CD4-positive, alpha-beta T cell treated with Interleukin-6 for 4 hours (primary cell): ENCODE results near the gene SIRT6.
"Not testable (repeated sequence)": the region's sequence is repeated elsewhere in the genome, so short reads cannot be mapped to it uniquely, and the experiment has no call there.

Experiments used
- DNase-seq: peaks from one replicate; pipeline ENCODE4 v3.0.0-alpha.2; 2020; ENCODE audit warnings: mixed read lengths

Gene SIRT6

GRCh38 chr19:4173479-4174212 is 8.7 kb downstream of the SIRT6 start:
- DNase-seq = no peak

GRCh38 chr19:4172861-4173473 is 9.4 kb downstream of the SIRT6 start:
- DNase-seq = peak; percentile 70

DNA sequence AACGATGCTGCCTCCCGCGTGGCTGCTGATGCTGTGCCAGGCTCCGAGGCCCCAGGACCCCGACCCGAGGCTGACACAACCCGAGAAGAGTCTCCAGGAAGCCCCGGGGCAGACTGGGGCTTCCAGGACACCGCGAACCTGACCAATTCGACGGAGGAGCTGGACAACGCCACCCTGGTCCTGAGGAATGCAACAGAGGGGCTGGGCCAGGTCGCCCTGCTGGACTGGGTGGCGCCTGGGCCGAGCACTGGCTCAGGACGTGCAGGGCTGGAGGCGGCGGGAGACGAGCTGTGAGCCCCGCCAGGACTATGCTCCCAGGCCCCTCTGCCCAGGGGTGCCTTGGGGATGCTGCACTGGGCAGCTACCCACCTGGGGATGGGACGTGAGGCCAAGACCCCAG is 10.7 kb downstream of the SIRT6 start:
- no peak for DNase-seq

DNA sequence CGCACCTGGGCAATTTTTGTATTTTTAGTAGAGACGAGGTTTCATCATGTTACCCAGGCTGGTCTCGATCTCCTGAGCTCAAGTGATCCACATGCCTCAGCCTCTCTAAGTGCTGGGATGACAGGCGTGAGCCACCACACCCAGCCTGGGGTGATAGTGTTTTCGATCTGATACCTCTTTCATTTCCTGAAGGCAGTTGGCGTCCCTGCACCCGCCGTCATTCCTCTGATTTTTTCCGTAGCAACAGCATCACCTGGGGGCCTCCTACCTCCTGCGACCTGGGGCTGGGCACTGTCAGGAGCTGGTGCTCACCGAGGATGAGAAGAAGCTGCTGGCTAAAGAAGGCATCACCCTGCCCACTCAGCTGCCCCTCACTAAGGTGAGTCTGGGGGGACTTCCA is 18.1 kb downstream of the SIRT6 start:
- no peak for DNase-seq

DNA sequence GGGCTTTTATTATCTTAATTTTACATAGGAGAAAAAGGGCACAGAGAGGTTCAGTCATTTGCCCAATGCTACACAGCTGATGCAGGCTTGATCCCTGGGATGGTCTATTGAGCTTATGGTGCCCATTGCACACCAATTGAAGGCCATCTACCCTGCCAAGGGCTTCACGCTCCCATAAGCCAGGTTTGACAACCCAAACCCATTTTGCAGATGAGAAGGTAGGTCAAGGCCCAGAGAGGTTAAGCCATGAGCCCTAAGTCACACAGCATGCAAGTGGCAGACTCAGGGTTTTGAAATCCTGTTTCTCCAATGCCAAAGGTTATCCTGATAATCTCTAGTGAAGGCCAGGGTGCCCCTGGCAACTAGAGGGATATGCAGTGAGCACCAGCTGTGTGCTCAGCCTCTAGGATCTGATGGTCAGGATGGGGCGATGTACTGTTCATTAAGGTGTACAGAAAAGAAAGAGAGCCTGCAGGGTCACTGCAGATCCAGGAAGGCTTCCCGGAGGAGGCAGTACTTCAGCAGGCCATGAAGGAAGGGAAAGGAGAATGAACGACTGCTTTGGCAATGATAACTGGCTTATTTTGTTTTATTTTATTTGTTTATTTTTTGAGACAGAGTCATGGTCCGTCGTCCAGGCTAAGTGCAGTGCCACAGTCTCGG is 20.8 kb downstream of the SIRT6 start:
- DNase-seq = no peak

- DNase-seq = not testable (repeated sequence)
These were observed 24.4 kb downstream of the SIRT6 start for GRCh38 chr19:4157971-4158370.

DNA sequence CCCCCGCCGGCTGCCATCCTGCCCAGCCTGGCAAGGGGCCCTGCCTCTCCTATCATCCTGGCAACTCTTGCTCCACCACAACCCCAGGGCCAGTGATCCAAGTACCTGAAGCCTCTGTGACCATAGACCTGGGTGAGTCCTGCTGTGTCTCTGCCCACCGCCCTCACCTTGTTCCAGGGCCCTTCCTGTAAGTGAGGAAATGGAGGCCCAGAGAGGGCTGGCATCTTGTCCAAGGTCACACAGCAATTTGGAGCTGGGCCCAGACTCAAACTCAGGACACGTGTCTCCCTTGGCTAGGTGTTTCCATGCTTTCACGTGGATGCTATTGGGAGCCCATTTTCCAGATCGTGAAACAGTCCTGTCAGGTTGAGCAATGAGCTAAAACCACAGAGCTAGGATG is 25.2 kb downstream of the SIRT6 start:
- no peak for DNase-seq

DNA sequence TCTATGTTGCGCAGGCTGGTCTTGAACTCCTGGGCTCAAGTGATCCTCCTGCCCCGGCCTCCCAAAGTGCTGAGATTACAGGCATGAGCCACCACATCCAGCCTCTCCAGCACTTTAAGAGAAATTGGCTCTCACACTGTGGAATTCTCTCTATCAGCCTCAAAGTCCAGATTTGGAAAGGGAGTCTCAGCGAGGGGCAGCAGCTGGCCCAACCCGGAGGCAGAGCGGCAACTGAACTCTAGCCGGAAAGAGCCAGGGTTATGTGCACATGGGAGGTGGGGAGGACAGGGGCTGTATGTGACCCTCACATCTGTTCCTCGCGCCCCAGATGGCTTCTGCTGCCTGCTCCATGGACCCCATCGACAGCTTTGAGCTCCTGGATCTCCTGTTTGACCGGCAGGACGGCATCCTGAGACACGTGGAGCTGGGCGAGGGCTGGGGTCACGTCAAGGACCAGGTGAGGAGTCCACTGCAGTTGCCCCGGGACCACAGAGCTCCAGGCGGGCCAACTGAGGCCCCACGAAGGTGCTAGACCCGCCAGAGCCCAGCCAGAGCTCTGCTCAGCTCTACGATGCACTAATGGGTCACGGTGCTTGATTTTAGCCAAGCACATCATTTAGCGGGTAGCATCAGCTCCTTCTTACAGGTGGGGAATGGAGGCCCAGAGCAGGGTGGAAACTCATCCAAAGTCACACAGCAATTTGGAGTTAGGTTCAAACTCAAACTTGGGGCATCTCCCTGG is 27.6 kb downstream of the SIRT6 start:
- no peak for DNase-seq

DNA sequence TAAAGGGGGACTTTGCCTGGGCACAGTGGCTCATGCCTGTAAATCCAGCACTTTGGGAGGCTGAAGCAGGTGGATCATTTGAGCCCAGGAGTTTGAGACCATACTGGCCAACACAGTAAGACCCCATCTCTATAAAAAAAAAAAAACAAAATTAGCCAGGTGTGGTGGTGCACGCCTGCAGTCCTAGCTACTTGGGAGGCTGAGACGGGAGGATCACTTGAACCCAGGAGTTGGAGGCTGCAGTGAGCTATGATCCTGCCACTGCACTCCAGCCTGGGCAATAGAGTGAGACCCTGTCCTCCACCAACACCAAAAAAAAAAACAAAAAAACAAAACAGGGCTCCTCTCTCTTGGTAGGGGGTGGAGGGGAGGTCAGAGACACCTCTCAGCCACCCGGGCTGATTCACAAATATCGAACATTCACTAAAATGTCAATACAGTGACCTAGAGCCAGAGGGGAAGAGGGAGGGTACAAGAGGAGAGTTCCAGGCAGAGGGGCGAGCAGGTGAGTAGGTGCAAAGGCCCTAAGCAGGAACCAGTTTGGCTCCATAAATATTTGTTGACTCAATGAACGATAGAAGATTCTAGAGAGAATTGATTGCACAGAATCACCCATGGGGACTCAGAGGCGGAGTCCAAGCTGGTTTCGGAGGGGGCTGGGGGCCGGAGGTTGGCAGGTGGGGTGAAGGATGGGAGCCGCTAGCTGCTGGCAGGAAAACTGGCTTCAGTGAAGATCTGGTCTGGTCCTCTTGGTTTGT is 29.9 kb downstream of the SIRT6 start:
- DNase-seq = no peak

DNA sequence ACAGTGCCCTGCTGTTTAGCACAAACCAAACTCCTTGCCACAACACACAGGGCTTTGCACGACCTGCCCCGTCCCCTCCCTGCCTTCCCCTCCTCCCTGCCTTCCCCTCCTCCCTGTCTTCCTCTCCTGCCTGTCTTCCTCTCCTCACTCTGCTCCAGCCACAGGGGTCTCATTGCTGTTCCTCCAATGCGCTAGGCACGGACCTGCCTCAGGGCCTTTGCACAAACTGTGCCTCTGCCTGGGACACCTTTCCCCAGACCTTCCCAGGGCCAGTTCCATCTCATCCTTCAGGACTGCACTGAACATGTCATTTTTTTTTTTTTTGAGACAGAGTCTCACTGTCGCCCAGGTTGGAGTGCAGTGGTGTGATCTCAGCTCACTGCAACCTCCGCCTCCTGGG is 30.7 kb downstream of the SIRT6 start:
- no peak for DNase-seq

- DNase-seq = no peak
These were observed 32.7 kb downstream of the SIRT6 start for GRCh38 chr19:4149518-4150288.

- DNase-seq = no peak
These were observed 37.6 kb downstream of the SIRT6 start for GRCh38 chr19:4144666-4145249.

DNA sequence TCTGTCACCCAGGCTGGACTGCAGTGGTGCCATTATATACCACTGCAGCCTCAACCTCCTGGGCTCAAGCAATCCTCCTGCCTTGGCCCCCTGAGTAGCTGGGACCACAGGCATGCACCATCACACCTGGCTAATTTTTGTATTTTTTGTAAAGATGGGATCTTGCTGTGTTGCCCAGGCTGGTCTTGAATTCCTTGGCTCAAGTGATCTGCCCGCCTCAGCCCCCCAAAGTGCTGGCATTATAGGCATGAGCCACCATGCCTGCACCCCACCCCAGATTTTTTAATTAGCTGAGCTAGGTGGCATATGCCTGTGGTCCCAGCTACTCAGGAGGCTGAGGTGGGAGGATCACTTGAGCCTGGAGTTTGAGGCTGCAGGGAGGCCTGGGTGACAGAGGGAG is 39.4 kb downstream of the SIRT6 start:
- DNase-seq = not testable (repeated sequence)

DNA sequence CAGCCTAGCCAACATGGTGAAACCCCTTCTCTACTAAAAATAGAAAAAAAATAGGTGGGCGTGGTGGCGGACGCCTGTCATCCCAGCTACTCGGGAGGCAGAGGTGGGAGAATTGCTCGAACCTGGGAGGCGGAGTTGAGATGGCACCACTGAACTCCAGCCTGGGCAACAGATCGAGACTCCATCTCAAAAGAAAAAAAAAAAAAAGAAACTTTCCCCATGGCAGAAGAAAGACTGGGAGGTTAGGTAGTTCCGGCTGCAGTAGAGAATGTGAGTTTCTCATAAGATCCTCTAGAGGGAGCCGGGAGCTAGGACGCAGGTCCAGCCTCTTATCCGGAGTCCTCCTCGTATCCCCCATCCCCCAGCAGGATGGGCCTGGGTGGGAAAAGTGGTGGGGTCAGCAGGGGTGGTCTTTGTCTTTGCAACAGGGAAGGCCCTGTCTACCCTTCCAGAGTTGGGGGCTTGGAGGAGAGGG is 42.1 kb downstream of the SIRT6 start:
- peak; percentile 42 for DNase-seq

DNA sequence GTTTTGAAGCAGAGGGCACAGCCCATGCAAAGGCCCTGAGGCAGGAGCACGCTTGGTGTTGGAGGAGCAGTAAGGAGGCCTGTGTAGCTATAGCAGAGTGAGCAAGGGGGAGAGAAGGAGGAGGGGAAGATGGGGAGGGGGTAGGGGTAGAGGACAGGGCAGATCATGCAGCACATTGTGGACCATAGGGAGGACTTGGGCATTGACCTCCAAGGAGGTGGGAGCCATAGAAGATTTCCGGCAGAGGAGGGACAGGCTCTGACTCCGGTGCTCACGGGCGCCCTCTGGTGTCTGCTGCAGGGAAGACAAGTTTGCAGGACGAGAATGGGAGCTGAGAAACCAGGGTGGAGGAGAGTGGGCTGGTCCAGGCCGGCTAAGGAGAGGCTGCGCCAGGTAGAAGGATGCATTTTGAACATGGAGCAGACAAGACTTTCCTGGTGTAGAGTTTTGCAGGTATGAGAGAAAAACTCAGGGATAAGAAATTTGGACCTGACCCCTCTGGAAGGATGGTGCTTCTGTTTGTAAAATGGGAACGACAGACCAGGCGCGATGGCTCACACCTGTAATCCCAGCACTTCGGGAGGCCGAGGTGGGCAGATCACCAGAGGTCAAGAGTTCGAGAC is 42.6 kb downstream of the SIRT6 start:
- DNase-seq = peak; percentile 91

DNA sequence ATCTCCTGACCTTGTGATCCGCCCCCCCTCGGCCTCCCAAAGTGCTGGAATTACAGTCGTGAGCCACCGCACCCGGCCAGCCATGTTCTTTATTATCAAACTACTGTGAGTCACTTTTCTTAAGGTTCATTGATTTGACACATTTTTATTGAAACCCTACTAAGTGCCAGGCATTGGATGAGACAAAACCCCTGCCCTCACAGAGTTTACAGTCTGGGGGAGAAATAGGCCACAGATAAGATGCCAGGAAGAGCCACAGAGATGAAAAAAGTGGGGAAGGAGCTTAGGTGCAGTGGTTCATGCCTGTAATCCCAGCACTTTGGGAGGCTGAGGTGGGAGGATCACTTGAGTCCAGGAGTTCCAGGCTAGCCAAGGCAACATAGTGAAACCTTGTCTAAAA is 43.9 kb downstream of the SIRT6 start:
- no peak for DNase-seq

DNA sequence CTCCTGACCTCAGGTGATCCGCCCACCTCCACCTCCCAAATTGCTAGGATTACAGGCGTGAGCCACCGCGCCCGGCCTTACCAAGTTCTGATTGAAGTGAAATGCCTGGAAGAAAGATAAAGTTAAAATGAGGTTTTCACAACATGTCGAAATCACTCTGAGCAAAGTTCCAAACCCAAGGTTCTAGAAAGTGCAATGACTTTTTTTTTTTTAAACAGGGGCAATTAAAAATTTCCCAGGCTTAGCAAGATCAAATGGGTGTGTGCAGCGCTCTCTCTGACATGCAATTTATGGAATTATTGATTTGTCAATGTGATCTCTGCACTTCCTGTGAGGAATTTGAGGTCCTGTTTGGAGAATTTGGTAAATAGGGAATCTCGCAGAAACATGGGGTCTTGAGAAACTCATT is 45.7 kb downstream of the SIRT6 start:
- DNase-seq = no peak

DNA sequence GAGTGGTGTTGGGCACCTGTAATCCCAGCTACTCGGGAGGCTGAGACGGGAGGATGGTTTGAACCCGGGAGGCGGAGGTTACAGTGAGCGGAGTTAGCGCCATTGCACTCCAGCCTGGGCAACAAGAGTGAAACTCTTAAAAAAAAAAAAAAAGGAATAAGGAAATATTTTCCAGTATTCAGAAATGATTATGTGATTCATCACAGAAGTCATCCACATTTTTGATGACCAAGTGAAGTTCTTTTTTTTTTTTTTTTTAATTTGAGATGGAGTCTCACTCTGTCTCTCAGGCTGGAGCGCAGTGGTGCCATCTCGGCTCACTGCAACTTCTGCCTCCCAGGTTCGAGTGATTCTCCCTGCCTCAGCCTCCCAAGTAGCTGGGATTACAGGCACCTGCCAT is 47.0 kb downstream of the SIRT6 start:
- DNase-seq = not testable (repeated sequence)

- no peak for DNase-seq
These were observed 48.0 kb downstream of the SIRT6 start for GRCh38 chr19:4134351-4134750.

- DNase-seq = no peak
These were observed 51.5 kb downstream of the SIRT6 start for GRCh38 chr19:4130744-4131438.
